K562 (cell line): ENCODE data around the gene AMFR. TPM values are rescaled to one million over a fixed set of nuclear protein-coding genes. Genes with fewer than 3 reads are reported as not detected.

Experiments used
- ARID1B ChIP-seq: fragments of 450-650 bp; IDR thresholded peaks from 2 replicates; pipeline ENCODE4 v1.6.1; 2016; ENCODE audit warnings: antibody characterized with exemption, mild to moderate bottlenecking, inconsistent platforms
- ESRRB ChIP-seq: fragments of 250-450 bp; sonication (Bioruptor Pico); IDR thresholded peaks from 2 replicates; pipeline ENCODE4 v1.5.0; 2020; ENCODE audit warnings: mild to moderate bottlenecking, moderate library complexity, borderline replicate concordance
- HDAC3 ChIP-seq: fragments of 450-650 bp; IDR thresholded peaks from 2 replicates; pipeline ENCODE4 v1.6.1; 2018; ENCODE audit warnings: borderline replicate concordance, mild to moderate bottlenecking, moderate library complexity; ENCODE audit not compliant: partially characterized antibody
- MBD2 ChIP-seq: sonication (generic); IDR thresholded peaks from 2 replicates; pipeline ENCODE4 v1.6.1; 2016; ENCODE audit warnings: low read depth, borderline replicate concordance
- NCOA1 ChIP-seq: fragments of 450-650 bp; IDR thresholded peaks from 2 replicates; pipeline ENCODE4 v1.6.1; 2016; ENCODE audit warnings: low read depth
- PHTF2 ChIP-seq: fragments of 250-450 bp; sonication (Bioruptor Pico); IDR thresholded peaks from 2 replicates; pipeline ENCODE4 v1.5.0; 2021; ENCODE audit warnings: mild to moderate bottlenecking
- SLC30A9 ChIP-seq: fragments of 250-450 bp; sonication (Bioruptor Pico); IDR thresholded peaks from 2 replicates; pipeline ENCODE4 v1.8.0; 2022; ENCODE audit warnings: mild to moderate bottlenecking, moderate library complexity
- SMARCE1 ChIP-seq: fragments of 450-650 bp; IDR thresholded peaks from 2 replicates; pipeline ENCODE4 v1.7.1; 2016; ENCODE audit warnings: mild to moderate bottlenecking
- TEAD2 ChIP-seq: fragments of 450-650 bp; IDR thresholded peaks from 2 replicates; pipeline ENCODE4 v1.6.1; 2016; ENCODE audit warnings: missing genetic modification characterization, control low read depth, missing compliant biosample characterization
- ZBTB40 ChIP-seq, 2 experiments: fragments of 450-650 bp in 1 of 2; sonication (generic) in 1 of 2; formaldehyde crosslinking in 1 of 2; IDR thresholded peaks; 2 replicates each; pipeline versions ENCODE4 v1.7.1 to v1.9.0; 2016 to 2022; ENCODE audit warnings: inconsistent platforms in 1 of 2, mild to moderate bottlenecking in 1 of 2, missing genetic modification reagents in 1 of 2
- ZNF23 ChIP-seq: fragments of 250-450 bp; sonication (Bioruptor Pico); IDR thresholded peaks from 2 replicates; pipeline ENCODE4 v1.4.0; 2020; ENCODE audit warnings: mild to moderate bottlenecking
- ZNF239 ChIP-seq: fragments of 250-450 bp; sonication (Bioruptor Pico); IDR thresholded peaks from 2 replicates; pipeline ENCODE4 v1.4.0; 2020; ENCODE audit warnings: mild to moderate bottlenecking
- ZNF696 ChIP-seq: fragments of 250-450 bp; sonication (Bioruptor Pico); conservative IDR thresholded peaks from 2 replicates; pipeline ENCODE4 v1.4.0; 2020; ENCODE audit warnings: mild to moderate bottlenecking, moderate library complexity
- ZNF77 ChIP-seq: fragments of 250-450 bp; sonication (Bioruptor Pico); IDR thresholded peaks from 2 replicates; pipeline ENCODE4 v1.5.0; 2020
- polyA plus RNA-seq, 8 experiments: library from polyadenylated mRNA; depleted of rRNA in 4 of 8; stranded (reverse) in 5 of 8; unstranded in 3 of 8; fragments of >200 nt; fragmentation: Nextera tagmentation in 2 of 8; fragmentation: Illumina TruSeq in 1 of 8; extraction: Ambion mirVana in 2 of 8; extraction: Trizol in 1 of 8; gene quantifications; 2 replicates each; pipeline versions ENCODE4 v1.2.1 to v1.2.3, GENCODE V29; 2011 to 2014; ENCODE audit warnings: inconsistent platforms in 1 of 8, missing spikeins in 1 of 8
- total RNA-seq, 7 experiments: library from RNA; depleted of rRNA in 6 of 7; stranded (reverse); fragments of >200 nt in 6 of 7; fragmentation: Illumina TruSeq in 2 of 7; extraction: Trizol in 2 of 7; gene quantifications; 2 replicates each; pipeline versions ENCODE4 v1.2.1 to v1.2.3, GENCODE V29; 2011 to 2021; ENCODE audit warnings: low replicate concordance in 1 of 7
- TF ChIP-seq, protein P1 (sequence below): fragments of 200-800 bp; sonication (Bioruptor generic); IDR thresholded peaks from 2 replicates; pipeline ENCODE4 v1.6.1; 2017; ENCODE audit warnings: missing genetic modification characterization, missing compliant biosample characterization

The AMFR gene
- total and polyA plus RNA-seq, 9 of the 15 experiments (the other 6 are each of a cell fraction or from before 2014, with no cell fraction given) = 15.6 to 113 (median 58.4) TPM

DNA sequence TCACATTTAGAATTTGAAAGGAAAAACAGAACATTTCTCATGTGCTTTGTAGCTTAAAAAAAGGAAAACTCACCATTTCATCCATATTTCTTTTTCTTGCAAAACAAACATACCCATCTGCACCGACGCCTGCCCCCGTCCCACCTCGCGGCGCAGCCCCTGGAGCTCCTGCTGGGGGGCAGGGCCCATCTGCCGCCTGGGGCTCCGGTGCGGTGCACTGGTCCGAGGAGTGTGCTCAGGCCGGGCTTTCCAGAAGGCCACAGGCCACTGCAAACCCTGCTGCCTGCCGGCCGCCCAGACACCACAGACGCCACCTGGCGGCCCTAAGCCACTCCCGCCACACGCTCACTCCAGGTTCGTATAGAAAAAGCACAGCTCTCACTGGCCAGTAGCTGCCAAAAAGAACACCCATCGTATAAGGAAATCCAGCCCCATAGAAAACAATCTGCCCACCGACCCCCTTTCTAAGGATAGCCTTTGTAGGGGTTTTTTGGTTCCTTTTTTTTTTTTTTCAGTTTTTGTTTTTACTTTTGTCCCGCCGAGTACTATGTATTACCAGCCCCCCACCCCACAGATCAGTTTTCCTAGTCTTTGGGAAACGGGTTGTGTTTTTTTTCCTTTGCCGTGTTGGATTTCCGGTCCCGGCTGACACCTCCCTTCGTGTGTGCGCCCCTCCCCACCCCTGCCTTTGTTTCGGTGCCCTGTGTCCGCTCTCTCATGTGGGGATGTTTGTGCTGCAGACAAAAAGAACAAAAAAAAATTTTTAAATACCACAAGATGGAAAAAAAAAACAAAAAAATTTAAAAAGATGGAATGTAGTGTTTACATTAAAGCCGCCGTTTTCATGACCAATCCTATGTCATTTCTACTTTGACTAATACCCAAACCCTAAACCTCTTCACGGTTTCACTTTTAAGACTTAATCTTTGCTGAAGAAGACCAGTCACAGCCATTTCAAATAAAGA is 68.8 kb downstream of the AMFR start (continued):
- no peak for TF ChIP-seq ESRRB (CRISPR knock-in tag)
- TF ChIP-seq ARID1B = peak; percentile 5; the same call in 1 of the 2 replicates
- no peak for TF ChIP-seq HDAC3
- TF ChIP-seq SLC30A9 (CRISPR knock-in tag) = no peak
- TF ChIP-seq, protein P1, sequence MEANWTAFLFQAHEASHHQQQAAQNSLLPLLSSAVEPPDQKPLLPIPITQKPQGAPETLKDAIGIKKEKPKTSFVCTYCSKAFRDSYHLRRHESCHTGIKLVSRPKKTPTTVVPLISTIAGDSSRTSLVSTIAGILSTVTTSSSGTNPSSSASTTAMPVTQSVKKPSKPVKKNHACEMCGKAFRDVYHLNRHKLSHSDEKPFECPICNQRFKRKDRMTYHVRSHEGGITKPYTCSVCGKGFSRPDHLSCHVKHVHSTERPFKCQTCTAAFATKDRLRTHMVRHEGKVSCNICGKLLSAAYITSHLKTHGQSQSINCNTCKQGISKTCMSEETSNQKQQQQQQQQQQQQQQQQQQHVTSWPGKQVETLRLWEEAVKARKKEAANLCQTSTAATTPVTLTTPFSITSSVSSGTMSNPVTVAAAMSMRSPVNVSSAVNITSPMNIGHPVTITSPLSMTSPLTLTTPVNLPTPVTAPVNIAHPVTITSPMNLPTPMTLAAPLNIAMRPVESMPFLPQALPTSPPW (CRISPR knock-in tag) = no peak
- no peak for TF ChIP-seq NCOA1
- TF ChIP-seq MBD2 = no peak
- TF ChIP-seq ZNF23 (CRISPR knock-in tag) = no peak
- TF ChIP-seq SMARCE1 = 0 out of 2 replicates have a peak, but pooled peaks have one; percentile 12
- TF ChIP-seq ZNF239 (CRISPR knock-in tag) = no peak
- no peak for TF ChIP-seq PHTF2 (CRISPR knock-in tag)
- TF ChIP-seq ZNF77 = no peak
- peak; percentile 29; the same call in 1 of the 2 replicates for TF ChIP-seq ZBTB40 (IDR thresholded peaks at IDR 0.05)
- no peak for TF ChIP-seq ZBTB40 (CRISPR knock-in tag; IDR thresholded peaks at IDR 0.05)
- no peak for TF ChIP-seq ZNF696 (CRISPR knock-in tag)
- TF ChIP-seq TEAD2 (tag) = no peak
